Measurements from ENCODE around the gene FPR3.

Gene FPR3

DNA sequence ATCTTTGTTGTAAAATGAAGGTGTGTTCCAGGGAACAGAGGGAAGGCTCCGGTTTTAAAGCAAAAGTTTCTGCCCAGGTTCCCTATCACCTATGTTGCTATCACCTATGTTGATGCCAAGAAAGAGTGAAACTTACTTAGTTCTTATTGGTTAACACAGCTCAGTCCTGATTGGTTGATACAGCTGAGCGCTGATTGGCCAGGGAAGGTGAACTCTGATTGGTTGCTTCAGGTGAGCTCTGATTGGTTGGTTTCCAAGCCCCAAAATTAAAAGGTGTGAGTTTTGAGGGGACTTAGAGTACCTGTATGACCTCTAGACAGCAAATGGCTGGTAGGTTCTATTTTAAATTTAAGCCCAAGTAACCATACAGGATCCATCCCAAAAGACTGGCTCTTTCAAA, 42.2 kb downstream of the FPR3 start (continued):
- no peak for TF ChIP-seq TCF7L2 (IDR thresholded peaks at IDR 0.05; ENCODE audit: borderline replicate concordance, low read depth, low read length)
- no peak for TF ChIP-seq ZBTB8A (tag by site-specific recombination; IDR thresholded peaks at IDR 0.05)
- TF ChIP-seq ZFP3 (tag by site-specific recombination; IDR thresholded peaks at IDR 0.05; ENCODE audit: low read depth), result no peak
- TF ChIP-seq ZNF394 (tag by site-specific recombination; IDR thresholded peaks at IDR 0.05; ENCODE audit: borderline replicate concordance), result no peak
- TF ChIP-seq ZBTB17 (tag by site-specific recombination; IDR thresholded peaks at IDR 0.05), result no peak

DNA sequence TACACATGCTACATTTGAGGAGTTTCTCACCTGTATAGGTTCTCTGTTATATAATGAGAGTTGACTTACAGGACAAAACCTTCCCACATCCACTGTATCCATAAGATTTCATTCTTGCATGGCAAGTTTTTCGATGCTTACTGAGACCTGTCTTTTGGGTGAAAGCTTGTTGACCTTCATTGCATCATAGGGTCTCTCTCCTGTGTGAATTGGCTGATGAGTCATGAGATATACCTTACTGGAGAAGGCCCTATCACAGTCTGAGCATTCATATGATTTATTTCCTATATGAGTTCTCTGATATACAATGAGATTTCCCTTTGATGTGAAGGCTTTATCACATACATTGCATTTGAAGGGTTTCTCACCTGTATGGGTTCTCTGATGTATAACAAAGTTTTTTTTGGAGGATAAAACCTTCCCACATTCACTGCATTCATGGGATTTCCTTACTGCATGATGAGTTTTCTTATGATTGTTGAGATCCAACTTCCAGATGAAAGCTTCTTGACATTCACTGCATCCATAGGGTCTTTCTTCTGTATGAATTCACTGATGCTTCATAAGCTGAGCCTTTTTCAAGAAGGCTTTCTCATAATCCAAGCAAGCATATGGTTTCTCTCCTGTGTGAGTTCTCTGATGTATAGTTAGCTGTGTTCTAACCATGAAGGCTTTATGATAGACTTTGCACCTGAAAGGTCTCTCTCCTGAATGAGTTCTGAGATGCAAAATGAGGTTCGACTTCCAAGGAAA, 67.1 kb downstream of the FPR3 start:
- Histone ChIP-seq H3K4me3 (ENCODE audit: low read depth, low read length) (no peak overlapping the region), H3K27ac (ENCODE audit: extremely low read depth, low read depth, low read length) (no peak overlapping the region), H3K4me1 (ENCODE audit: control insufficient read depth, insufficient read depth, low read length) (no peaks in the 10 kb centered on the region), H3K9me3 (ENCODE audit: control insufficient read depth, insufficient read depth, low read depth, low read length) (no peaks in the 10 kb centered on the region; the same call in 1 of the 2 replicates), H3K36me3 (ENCODE audit: control insufficient read depth in 2 of 2, insufficient read depth in 1 of 2, low read length in 2 of 2) (no peaks in the 10 kb centered on the region)
- ChIA-PET POLR2A (no interaction called here), CTCF (interaction anchor here (0.6 to 1.2 kb wide), 2 partner anchors 11 to 243 kb away, joined by 3 to 4 read pairs; no protein-coding TSS in a partner anchor)
- no peak for TF ChIP-seq ZNF664 (tag by site-specific recombination; IDR thresholded peaks at IDR 0.05)
- TF ChIP-seq ZNF600 (tag by site-specific recombination; IDR thresholded peaks at IDR 0.05), result no peak
- no peak for TF ChIP-seq ZSCAN23 (tag by site-specific recombination; IDR thresholded peaks at IDR 0.05)
- TF ChIP-seq, protein P1, sequence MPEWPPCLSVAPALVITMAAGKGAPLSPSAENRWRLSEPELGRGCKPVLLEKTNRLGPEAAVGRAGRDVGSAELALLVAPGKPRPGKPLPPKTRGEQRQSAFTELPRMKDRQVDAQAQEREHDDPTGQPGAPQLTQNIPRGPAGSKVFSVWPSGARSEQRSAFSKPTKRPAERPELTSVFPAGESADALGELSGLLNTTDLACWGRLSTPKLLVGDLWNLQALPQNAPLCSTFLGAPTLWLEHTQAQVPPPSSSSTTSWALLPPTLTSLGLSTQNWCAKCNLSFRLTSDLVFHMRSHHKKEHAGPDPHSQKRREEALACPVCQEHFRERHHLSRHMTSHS (tag by site-specific recombination; IDR thresholded peaks at IDR 0.05), result no peak
- TF ChIP-seq, protein P2, sequence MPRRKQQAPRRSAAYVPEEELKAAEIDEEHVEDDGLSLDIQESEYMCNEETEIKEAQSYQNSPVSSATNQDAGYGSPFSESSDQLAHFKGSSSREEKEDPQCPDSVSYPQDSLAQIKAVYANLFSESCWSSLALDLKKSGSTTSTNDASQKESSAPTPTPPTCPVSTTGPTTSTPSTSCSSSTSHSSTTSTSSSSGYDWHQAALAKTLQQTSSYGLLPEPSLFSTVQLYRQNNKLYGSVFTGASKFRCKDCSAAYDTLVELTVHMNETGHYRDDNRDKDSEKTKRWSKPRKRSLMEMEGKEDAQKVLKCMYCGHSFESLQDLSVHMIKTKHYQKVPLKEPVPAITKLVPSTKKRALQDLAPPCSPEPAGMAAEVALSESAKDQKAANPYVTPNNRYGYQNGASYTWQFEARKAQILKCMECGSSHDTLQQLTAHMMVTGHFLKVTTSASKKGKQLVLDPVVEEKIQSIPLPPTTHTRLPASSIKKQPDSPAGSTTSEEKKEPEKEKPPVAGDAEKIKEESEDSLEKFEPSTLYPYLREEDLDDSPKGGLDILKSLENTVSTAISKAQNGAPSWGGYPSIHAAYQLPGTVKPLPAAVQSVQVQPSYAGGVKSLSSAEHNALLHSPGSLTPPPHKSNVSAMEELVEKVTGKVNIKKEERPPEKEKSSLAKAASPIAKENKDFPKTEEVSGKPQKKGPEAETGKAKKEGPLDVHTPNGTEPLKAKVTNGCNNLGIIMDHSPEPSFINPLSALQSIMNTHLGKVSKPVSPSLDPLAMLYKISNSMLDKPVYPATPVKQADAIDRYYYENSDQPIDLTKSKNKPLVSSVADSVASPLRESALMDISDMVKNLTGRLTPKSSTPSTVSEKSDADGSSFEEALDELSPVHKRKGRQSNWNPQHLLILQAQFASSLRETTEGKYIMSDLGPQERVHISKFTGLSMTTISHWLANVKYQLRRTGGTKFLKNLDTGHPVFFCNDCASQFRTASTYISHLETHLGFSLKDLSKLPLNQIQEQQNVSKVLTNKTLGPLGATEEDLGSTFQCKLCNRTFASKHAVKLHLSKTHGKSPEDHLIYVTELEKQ (tag by site-specific recombination; IDR thresholded peaks at IDR 0.05; ENCODE audit: borderline replicate concordance), result no peak
- TF ChIP-seq ZNF274 (IDR thresholded peaks at IDR 0.05; ENCODE audit: low read length), result 0 out of 2 replicates have a peak, but pooled peaks have one; percentile 50
- peak; percentile 76; the same call in 1 of the 2 replicates for TF ChIP-seq ZNF274 (tag by site-specific recombination; IDR thresholded peaks at IDR 0.05; ENCODE audit: borderline replicate concordance)
- TF ChIP-seq, protein P3, sequence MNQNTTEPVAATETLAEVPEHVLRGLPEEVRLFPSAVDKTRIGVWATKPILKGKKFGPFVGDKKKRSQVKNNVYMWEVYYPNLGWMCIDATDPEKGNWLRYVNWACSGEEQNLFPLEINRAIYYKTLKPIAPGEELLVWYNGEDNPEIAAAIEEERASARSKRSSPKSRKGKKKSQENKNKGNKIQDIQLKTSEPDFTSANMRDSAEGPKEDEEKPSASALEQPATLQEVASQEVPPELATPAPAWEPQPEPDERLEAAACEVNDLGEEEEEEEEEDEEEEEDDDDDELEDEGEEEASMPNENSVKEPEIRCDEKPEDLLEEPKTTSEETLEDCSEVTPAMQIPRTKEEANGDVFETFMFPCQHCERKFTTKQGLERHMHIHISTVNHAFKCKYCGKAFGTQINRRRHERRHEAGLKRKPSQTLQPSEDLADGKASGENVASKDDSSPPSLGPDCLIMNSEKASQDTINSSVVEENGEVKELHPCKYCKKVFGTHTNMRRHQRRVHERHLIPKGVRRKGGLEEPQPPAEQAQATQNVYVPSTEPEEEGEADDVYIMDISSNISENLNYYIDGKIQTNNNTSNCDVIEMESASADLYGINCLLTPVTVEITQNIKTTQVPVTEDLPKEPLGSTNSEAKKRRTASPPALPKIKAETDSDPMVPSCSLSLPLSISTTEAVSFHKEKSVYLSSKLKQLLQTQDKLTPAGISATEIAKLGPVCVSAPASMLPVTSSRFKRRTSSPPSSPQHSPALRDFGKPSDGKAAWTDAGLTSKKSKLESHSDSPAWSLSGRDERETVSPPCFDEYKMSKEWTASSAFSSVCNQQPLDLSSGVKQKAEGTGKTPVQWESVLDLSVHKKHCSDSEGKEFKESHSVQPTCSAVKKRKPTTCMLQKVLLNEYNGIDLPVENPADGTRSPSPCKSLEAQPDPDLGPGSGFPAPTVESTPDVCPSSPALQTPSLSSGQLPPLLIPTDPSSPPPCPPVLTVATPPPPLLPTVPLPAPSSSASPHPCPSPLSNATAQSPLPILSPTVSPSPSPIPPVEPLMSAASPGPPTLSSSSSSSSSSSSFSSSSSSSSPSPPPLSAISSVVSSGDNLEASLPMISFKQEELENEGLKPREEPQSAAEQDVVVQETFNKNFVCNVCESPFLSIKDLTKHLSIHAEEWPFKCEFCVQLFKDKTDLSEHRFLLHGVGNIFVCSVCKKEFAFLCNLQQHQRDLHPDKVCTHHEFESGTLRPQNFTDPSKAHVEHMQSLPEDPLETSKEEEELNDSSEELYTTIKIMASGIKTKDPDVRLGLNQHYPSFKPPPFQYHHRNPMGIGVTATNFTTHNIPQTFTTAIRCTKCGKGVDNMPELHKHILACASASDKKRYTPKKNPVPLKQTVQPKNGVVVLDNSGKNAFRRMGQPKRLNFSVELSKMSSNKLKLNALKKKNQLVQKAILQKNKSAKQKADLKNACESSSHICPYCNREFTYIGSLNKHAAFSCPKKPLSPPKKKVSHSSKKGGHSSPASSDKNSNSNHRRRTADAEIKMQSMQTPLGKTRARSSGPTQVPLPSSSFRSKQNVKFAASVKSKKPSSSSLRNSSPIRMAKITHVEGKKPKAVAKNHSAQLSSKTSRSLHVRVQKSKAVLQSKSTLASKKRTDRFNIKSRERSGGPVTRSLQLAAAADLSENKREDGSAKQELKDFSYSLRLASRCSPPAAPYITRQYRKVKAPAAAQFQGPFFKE (tag by site-specific recombination; IDR thresholded peaks at IDR 0.05; ENCODE audit: borderline replicate concordance), result no peak
- TF ChIP-seq ZFP41 (tag by site-specific recombination; IDR thresholded peaks at IDR 0.05; ENCODE audit: borderline replicate concordance), result no peak
- TF ChIP-seq SETDB1 (IDR thresholded peaks at IDR 0.05; ENCODE audit: insufficient read length, low read length), result peak; percentile 97
